ENCODE measurements around the gene ZNF561. TPM values are rescaled to one million over a fixed set of nuclear protein-coding genes. Genes with fewer than 3 reads are reported as not detected.

ZNF561 gene
- total and polyA plus RNA-seq, 2 donors (not counting 1 experiment from before 2014, with no cell fraction given): 15.7 to 44.5 TPM

GRCh38 chr19:9566729-9567128 is 54.3 kb downstream of the ZNF561 start:
- Mint-ChIP-seq H3K4me3 (no peak overlapping the region), H3K27ac (no peak overlapping the region), H3K27me3 (no peaks in the 10 kb centered on the region), H3K4me1 (peaks cover 5% of the 10 kb centered on the region), H3K9me3 (ENCODE audit: insufficient read depth) (peaks cover 33% of the 10 kb centered on the region)
- ATAC-seq (ENCODE audit: low read depth) (no peak), DNase-seq (no peak)
- POLR2A ChIA-PET: no interaction called here
- TF ChIP-seq CTCF (IDR thresholded peaks at IDR 0.05) (no peak), EZH2 (IDR thresholded peaks at IDR 0.05; ENCODE audit: borderline replicate concordance, insufficient read depth, low read depth, low read length, poor library complexity, severe bottlenecking) (no peak)
- Histone ChIP-seq H3K4me2 (replicated peaks; ENCODE audit: low read depth, low read length, poor library complexity, severe bottlenecking) (no peak overlapping the region), H4K20me1 (ENCODE audit: control insufficient read depth, insufficient read depth, low read length, poor library complexity, severe bottlenecking) (no peaks in the 10 kb centered on the region), H3K27ac (ENCODE audit: low read length in 2 of 2) (no peak overlapping the region), H3K9ac (ENCODE audit: low read length) (no peak overlapping the region), H3K4me3 (ENCODE audit: control extremely low read depth in 1 of 5, extremely low read depth in 1 of 5, insufficient read depth in 1 of 5, low read depth in 2 of 5, low read length in 4 of 5) (peak overlapping the region in 1 of 5 experiments; percentile 18), H3K27me3 (replicated peaks in 1 of 4; ENCODE audit: control extremely low read depth in 1 of 4, control insufficient read depth in 3 of 4, insufficient read depth in 4 of 4, low read length in 3 of 4) (no peaks in the 10 kb centered on the region), H3K79me2 (ENCODE audit: control insufficient read depth, insufficient read depth, low read length) (peaks cover 44% of the 10 kb centered on the region), H3K9me3 (ENCODE audit: control extremely low read depth in 1 of 3, control insufficient read depth in 2 of 3, insufficient read depth in 1 of 3, low read length in 2 of 3) (peaks cover 30 to 93% (median 48%) of the 10 kb centered on the region in 3 donors), H3K36me3 (replicated peaks in 1 of 2; ENCODE audit: control extremely low read depth in 1 of 2, control insufficient read depth in 1 of 2, extremely low read depth in 1 of 2, insufficient read depth in 2 of 2, low read length in 1 of 2) (peaks cover 27 to 61% of the 10 kb centered on the region in 2 experiments), H2AFZ (ENCODE audit: insufficient read depth, low read depth, low read length, poor library complexity, severe bottlenecking) (no peak overlapping the region), H3K4me1 (ENCODE audit: control insufficient read depth in 2 of 2, insufficient read depth in 2 of 2, low read length in 2 of 2) (no peaks in the 10 kb centered on the region)
- CTCF ChIA-PET: no interaction called here
- intact Hi-C loops (cut with micrococcal nuclease): no loop called here
- WGBS (ENCODE audit: insufficient coverage): no CpG with 5 or more reads among the region's 1 CpG

- Histone ChIP-seq H3K4me2 (replicated peaks; ENCODE audit: low read depth, low read length, poor library complexity, severe bottlenecking) (no peak overlapping the region), H3K36me3 (replicated peaks in 1 of 2; ENCODE audit: control extremely low read depth in 1 of 2, control insufficient read depth in 1 of 2, extremely low read depth in 1 of 2, insufficient read depth in 2 of 2, low read length in 1 of 2) (peaks cover 27 to 67% of the 10 kb centered on the region in 2 experiments), H3K4me3 (ENCODE audit: control extremely low read depth in 1 of 5, extremely low read depth in 1 of 5, insufficient read depth in 1 of 5, low read depth in 2 of 5, low read length in 4 of 5) (peak overlapping the region in 1 of 5 experiments; percentile 18), H3K27me3 (replicated peaks in 1 of 4; ENCODE audit: control extremely low read depth in 1 of 4, control insufficient read depth in 3 of 4, insufficient read depth in 4 of 4, low read length in 3 of 4) (no peaks in the 10 kb centered on the region), H3K79me2 (ENCODE audit: control insufficient read depth, insufficient read depth, low read length) (peaks cover 39% of the 10 kb centered on the region), H3K27ac (ENCODE audit: low read length in 2 of 2) (no peak overlapping the region), H3K9ac (ENCODE audit: low read length) (no peak overlapping the region), H2AFZ (ENCODE audit: insufficient read depth, low read depth, low read length, poor library complexity, severe bottlenecking) (no peak overlapping the region), H4K20me1 (ENCODE audit: control insufficient read depth, insufficient read depth, low read length, poor library complexity, severe bottlenecking) (no peaks in the 10 kb centered on the region), H3K4me1 (ENCODE audit: control insufficient read depth in 2 of 2, insufficient read depth in 2 of 2, low read length in 2 of 2) (no peaks in the 10 kb centered on the region), H3K9me3 (ENCODE audit: control extremely low read depth in 1 of 3, control insufficient read depth in 2 of 3, insufficient read depth in 1 of 3, low read length in 2 of 3) (peaks cover 28 to 93% (median 50%) of the 10 kb centered on the region in 3 donors)
- Mint-ChIP-seq H3K4me3 (no peak overlapping the region), H3K4me1 (no peaks in the 10 kb centered on the region), H3K9me3 (ENCODE audit: insufficient read depth) (peaks cover 29% of the 10 kb centered on the region), H3K27me3 (no peaks in the 10 kb centered on the region), H3K27ac (no peak overlapping the region)
- ChIA-PET CTCF (no interaction called here), POLR2A (no interaction called here)
- TF ChIP-seq CTCF (IDR thresholded peaks at IDR 0.05): no peak
- TF ChIP-seq EZH2 (IDR thresholded peaks at IDR 0.05; ENCODE audit: borderline replicate concordance, insufficient read depth, low read depth, low read length, poor library complexity, severe bottlenecking): no peak
- no peak for DNase-seq
- no CpG with 5 or more reads among the region's 9 CpGs for WGBS (ENCODE audit: insufficient coverage)
- intact Hi-C loops (cut with micrococcal nuclease): no loop called here
- no peak for ATAC-seq (ENCODE audit: low read depth)
These were observed 54.9 kb downstream of the ZNF561 start for GRCh38 chr19:9565900-9566705.
